ENCODE measurements around the gene ZNF580.

Gene ZNF580

DNA sequence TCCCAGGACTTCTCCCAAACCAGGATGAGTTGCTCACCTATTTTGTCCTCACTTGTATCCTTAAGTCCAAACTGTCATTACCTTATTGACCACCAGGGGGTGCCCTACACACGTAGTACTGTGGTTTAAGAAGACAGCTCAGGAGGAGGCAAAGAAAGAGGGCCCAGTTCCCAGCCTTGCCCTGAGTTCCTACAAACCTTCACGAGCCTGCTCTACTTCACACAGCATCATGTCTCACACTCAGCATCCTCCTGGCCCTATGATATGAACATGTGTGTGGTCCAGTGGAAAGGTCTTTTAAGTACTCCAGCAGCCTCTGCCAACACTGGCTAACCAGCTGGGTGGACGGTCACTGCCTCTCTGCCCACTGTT, 8.4 kb upstream of the ZNF580 start:
- Histone ChIP-seq H3K27me3 (ENCODE audit: insufficient read depth, low read length) (no peaks in the 10 kb centered on the region), H3K4me1 (ENCODE audit: insufficient read depth, low read length) (peaks cover 7% of the 10 kb centered on the region; the same call in 1 of the 2 replicates), H3K27ac (ENCODE audit: low read depth, low read length) (no peak overlapping the region), H3K36me3 (ENCODE audit: insufficient read depth, low read length) (no peaks in the 10 kb centered on the region), H3K9ac (ENCODE audit: low read depth, low read length) (no peak overlapping the region), H3K9me3 (ENCODE audit: insufficient read depth, low read depth, low read length) (no peaks in the 10 kb centered on the region), H3K4me3 (ENCODE audit: low read length) (no peak overlapping the region)
- WGBS, result 32% methylated on average over 3 of the region's 3 CpGs

DNA sequence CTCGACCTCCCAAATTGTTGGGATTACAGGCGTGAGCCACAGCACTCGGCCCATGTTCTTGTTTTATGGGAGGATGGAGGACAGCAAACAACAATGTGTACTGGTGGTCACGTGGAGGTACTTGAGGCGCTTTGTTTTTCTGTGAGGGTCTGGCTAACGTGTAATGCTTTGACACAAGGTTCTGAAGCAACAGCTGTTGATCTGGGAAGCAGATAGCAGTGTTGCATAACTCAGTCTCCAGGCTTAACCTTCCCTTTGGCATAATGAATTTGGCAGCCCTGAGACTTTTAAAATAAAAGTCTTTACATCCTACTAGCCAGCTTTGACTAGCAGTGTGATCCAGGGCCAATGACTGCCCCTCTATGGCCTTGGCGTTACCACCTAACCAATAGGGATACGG, 6.9 kb upstream of the ZNF580 start:
- Histone ChIP-seq H3K9ac (ENCODE audit: low read depth, low read length) (no peak overlapping the region), H3K4me3 (ENCODE audit: low read length) (no peak overlapping the region), H3K4me1 (ENCODE audit: insufficient read depth, low read length) (peaks cover 7% of the 10 kb centered on the region; the same call in 1 of the 2 replicates), H3K27ac (ENCODE audit: low read depth, low read length) (no peak overlapping the region), H3K9me3 (ENCODE audit: insufficient read depth, low read depth, low read length) (no peaks in the 10 kb centered on the region), H3K36me3 (ENCODE audit: insufficient read depth, low read length) (peaks cover 3% of the 10 kb centered on the region; the same call in 1 of the 2 replicates), H3K27me3 (ENCODE audit: insufficient read depth, low read length) (no peaks in the 10 kb centered on the region)
- 95% methylated on average over 8 of the region's 8 CpGs for WGBS

GRCh38 chr19:55635334-55635717, 5.5 kb upstream of the ZNF580 start:
- Histone ChIP-seq H3K27ac (ENCODE audit: low read depth, low read length) (peak overlapping the region; percentile 78), H3K4me3 (ENCODE audit: low read length) (peak overlapping the region; percentile 99), H3K9me3 (ENCODE audit: insufficient read depth, low read depth, low read length) (no peaks in the 10 kb centered on the region), H3K27me3 (ENCODE audit: insufficient read depth, low read length) (no peaks in the 10 kb centered on the region), H3K4me1 (ENCODE audit: insufficient read depth, low read length) (peaks cover 7% of the 10 kb centered on the region; the same call in 1 of the 2 replicates), H3K36me3 (ENCODE audit: insufficient read depth, low read length) (peaks cover 3% of the 10 kb centered on the region; the same call in 1 of the 2 replicates), H3K9ac (ENCODE audit: low read depth, low read length) (peak overlapping the region; percentile 95)
- WGBS, result 9% methylated on average over 9 of the region's 9 CpGs

DNA sequence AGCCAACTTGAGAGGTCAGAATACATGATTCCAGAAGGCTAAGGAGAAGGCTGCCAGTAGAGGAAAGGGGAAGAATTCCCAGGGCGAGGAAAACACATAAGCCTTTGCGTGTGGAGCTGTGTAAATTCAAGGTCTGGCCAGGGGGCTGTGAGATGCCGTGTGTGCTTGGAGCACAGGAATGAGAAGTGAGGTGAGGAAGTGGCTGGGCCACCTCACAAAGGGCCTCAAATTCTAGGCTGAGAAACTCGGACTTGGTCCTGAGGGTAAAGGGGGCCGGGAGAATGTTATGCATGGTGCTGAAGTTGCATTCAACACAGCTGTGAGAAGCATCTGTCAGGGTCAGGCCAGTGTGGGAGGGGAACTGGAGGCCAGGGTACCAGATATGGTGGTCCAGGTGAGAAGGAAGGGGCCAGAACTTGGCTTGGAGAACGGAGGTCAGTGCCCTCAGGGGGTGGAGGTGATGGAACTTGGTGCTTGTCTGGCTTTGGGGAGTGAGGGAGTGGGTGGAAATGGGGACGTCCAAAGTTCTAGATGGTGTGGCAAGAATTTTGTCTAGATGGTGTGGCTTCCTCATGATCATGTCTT, 4.9 kb upstream of the ZNF580 start:
- 79% methylated on average over 7 of the region's 7 CpGs for WGBS
- peak overlapping the region; percentile 99 for H3K4me3 ChIP-seq (ENCODE audit: low read length)
- no peak overlapping the region for H3K27ac ChIP-seq (ENCODE audit: low read depth, low read length)
- H3K9me3 ChIP-seq (ENCODE audit: insufficient read depth, low read depth, low read length), result no peaks in the 10 kb centered on the region
- peaks cover 3% of the 10 kb centered on the region; the same call in 1 of the 2 replicates for H3K36me3 ChIP-seq (ENCODE audit: insufficient read depth, low read length)
- H3K4me1 ChIP-seq (ENCODE audit: insufficient read depth, low read length), result peaks cover 7% of the 10 kb centered on the region; the same call in 1 of the 2 replicates
- peak overlapping the region; percentile 95 for H3K9ac ChIP-seq (ENCODE audit: low read depth, low read length)
- H3K27me3 ChIP-seq (ENCODE audit: insufficient read depth, low read length), result no peaks in the 10 kb centered on the region

DNA sequence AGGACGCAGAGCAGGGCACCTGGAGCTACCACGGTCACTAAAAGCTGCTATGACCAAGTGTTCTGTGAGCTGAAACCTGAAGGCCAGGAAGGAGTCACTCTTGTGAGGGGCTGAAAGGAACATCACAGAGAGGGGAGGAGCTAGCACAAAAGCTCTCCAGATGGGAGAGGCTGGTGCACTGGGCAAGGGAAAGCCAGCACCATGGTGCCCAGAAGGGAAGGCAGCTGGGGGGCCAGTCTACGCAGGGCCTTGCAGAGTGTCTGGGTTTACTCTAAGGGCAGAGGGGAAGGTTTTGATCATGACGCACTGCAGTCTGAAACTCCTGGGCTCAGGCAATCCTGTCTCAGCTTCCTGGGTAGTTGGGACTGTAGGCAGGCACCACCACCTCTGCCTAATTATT, 4.1 kb upstream of the ZNF580 start:
- H3K36me3 ChIP-seq (ENCODE audit: insufficient read depth, low read length), result peaks cover 3% of the 10 kb centered on the region; the same call in 1 of the 2 replicates
- no peaks in the 10 kb centered on the region for H3K27me3 ChIP-seq (ENCODE audit: insufficient read depth, low read length)
- 96% methylated on average over 4 of the region's 4 CpGs for WGBS
- H3K9ac ChIP-seq (ENCODE audit: low read depth, low read length), result no peak overlapping the region
- no peak overlapping the region for H3K27ac ChIP-seq (ENCODE audit: low read depth, low read length)
- peaks cover 7% of the 10 kb centered on the region; the same call in 1 of the 2 replicates for H3K4me1 ChIP-seq (ENCODE audit: insufficient read depth, low read length)
- H3K9me3 ChIP-seq (ENCODE audit: insufficient read depth, low read depth, low read length), result no peaks in the 10 kb centered on the region
- H3K4me3 ChIP-seq (ENCODE audit: low read length), result no peak overlapping the region

DNA sequence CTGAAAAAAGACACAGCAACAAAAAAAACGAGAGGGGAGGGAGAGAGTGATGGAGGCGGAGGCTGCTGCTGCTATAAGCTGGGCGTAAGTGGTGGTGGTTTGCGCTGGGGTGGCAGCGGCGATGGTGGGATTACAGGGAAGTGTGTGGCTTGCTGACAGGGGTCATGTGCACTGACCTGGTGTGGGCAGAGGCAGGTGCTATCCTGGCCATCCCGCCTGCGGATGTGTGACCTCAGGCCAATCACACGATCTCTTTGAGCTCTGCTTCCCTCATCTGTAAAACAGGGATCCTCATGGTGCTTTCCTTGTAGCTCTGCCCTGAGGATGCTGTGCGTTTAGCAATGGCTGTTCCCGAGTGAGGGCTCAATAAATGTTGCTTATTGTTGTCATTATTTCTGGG, 3.3 kb upstream of the ZNF580 start:
- no peaks in the 10 kb centered on the region for H3K27me3 ChIP-seq (ENCODE audit: insufficient read depth, low read length)
- no peak overlapping the region for H3K9ac ChIP-seq (ENCODE audit: low read depth, low read length)
- H3K9me3 ChIP-seq (ENCODE audit: insufficient read depth, low read depth, low read length), result no peaks in the 10 kb centered on the region
- 83% methylated on average over 11 of the region's 11 CpGs for WGBS
- H3K36me3 ChIP-seq (ENCODE audit: insufficient read depth, low read length), result peaks cover 3% of the 10 kb centered on the region; the same call in 1 of the 2 replicates
- H3K27ac ChIP-seq (ENCODE audit: low read depth, low read length), result no peak overlapping the region
- no peak overlapping the region for H3K4me3 ChIP-seq (ENCODE audit: low read length)
- H3K4me1 ChIP-seq (ENCODE audit: insufficient read depth, low read length), result peaks cover 7% of the 10 kb centered on the region; the same call in 1 of the 2 replicates

GRCh38 chr19:55638864-55639359, 1.9 kb upstream of the ZNF580 start:
- Histone ChIP-seq H3K9me3 (ENCODE audit: insufficient read depth, low read depth, low read length) (no peaks in the 10 kb centered on the region), H3K27me3 (ENCODE audit: insufficient read depth, low read length) (no peaks in the 10 kb centered on the region), H3K27ac (ENCODE audit: low read depth, low read length) (no peak overlapping the region), H3K4me1 (ENCODE audit: insufficient read depth, low read length) (peaks cover 7% of the 10 kb centered on the region; the same call in 1 of the 2 replicates), H3K36me3 (ENCODE audit: insufficient read depth, low read length) (peaks cover 3% of the 10 kb centered on the region; the same call in 1 of the 2 replicates), H3K4me3 (ENCODE audit: low read length) (no peak overlapping the region), H3K9ac (ENCODE audit: low read depth, low read length) (no peak overlapping the region)
- 88% methylated on average over 6 of the region's 6 CpGs for WGBS

DNA sequence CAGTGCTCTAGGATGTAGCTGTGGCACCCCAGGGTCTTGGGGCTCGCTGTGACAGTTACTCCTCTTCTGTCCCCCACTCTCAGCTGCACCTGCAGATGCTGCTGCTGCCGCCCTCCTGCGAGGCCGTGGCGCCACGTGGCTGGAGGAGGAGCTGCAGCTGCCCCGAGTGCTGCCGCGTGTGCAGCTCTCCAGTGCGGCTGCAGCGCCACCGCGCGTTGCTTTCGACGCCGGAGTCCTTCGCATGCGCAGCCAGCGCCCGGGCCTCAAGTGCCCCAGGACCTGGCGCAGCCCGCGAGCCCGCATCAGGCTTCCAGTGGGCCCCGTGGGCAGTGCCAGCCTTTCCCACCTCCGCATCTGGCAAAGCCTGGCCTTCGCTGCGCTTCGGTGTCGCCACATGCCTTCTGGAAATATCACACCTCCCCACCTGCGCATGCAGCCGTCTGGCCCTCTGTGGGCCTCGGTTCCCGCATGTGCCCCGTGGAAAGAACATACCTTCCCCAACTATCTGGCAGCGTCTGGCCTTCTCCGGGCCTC, 692 bp upstream of the ZNF580 start:
- H3K27ac ChIP-seq (ENCODE audit: low read depth, low read length), result peak overlapping the region; percentile 94
- H3K4me1 ChIP-seq (ENCODE audit: insufficient read depth, low read length), result peaks cover 7% of the 10 kb centered on the region; the same call in 1 of the 2 replicates
- H3K9ac ChIP-seq (ENCODE audit: low read depth, low read length), result peak overlapping the region; percentile 86; the same call in 1 of the 2 replicates
- WGBS, result 78% methylated on average over 38 of the region's 38 CpGs
- H3K27me3 ChIP-seq (ENCODE audit: insufficient read depth, low read length), result no peaks in the 10 kb centered on the region
- H3K9me3 ChIP-seq (ENCODE audit: insufficient read depth, low read depth, low read length), result no peaks in the 10 kb centered on the region
- H3K36me3 ChIP-seq (ENCODE audit: insufficient read depth, low read length), result peaks cover 10% of the 10 kb centered on the region
- H3K4me3 ChIP-seq (ENCODE audit: low read length), result peak overlapping the region; percentile 99

GRCh38 chr19:55641426-55642152, 787 bp downstream of the ZNF580 start:
- H3K4me1 ChIP-seq (ENCODE audit: insufficient read depth, low read length), result no peaks in the 10 kb centered on the region
- peak overlapping the region; percentile 99 for H3K4me3 ChIP-seq (ENCODE audit: low read length)
- H3K36me3 ChIP-seq (ENCODE audit: insufficient read depth, low read length), result peaks cover 17% of the 10 kb centered on the region
- peak overlapping the region; percentile 94 for H3K9ac ChIP-seq (ENCODE audit: low read depth, low read length)
- H3K27ac ChIP-seq (ENCODE audit: low read depth, low read length), result peak overlapping the region; percentile 94
- WGBS, result 1% methylated on average over 25 of the region's 25 CpGs
- no peaks in the 10 kb centered on the region for H3K9me3 ChIP-seq (ENCODE audit: insufficient read depth, low read depth, low read length)
- H3K27me3 ChIP-seq (ENCODE audit: insufficient read depth, low read length), result no peaks in the 10 kb centered on the region

- under 1% methylated on average over 65 of the region's 65 CpGs for WGBS
- no peaks in the 10 kb centered on the region for H3K27me3 ChIP-seq (ENCODE audit: insufficient read depth, low read length)
- peak overlapping the region; percentile 94 for H3K9ac ChIP-seq (ENCODE audit: low read depth, low read length)
- peak overlapping the region; percentile 99 for H3K4me3 ChIP-seq (ENCODE audit: low read length)
- H3K4me1 ChIP-seq (ENCODE audit: insufficient read depth, low read length), result peaks cover 1% of the 10 kb centered on the region; the same call in 1 of the 2 replicates
- peaks cover 17% of the 10 kb centered on the region for H3K36me3 ChIP-seq (ENCODE audit: insufficient read depth, low read length)
- no peaks in the 10 kb centered on the region for H3K9me3 ChIP-seq (ENCODE audit: insufficient read depth, low read depth, low read length)
- H3K27ac ChIP-seq (ENCODE audit: low read depth, low read length), result peak overlapping the region; percentile 75
Observed at GRCh38 chr19:55642153-55643002, 1.6 kb downstream of the ZNF580 start.
